Panc1 (cell line): ENCODE data around the gene LDB2. TPM values are rescaled to one million over a fixed set of nuclear protein-coding genes. Genes with fewer than 3 reads are reported as not detected.

Source experiments
- ATAC-seq: fragments of 200-7000 bp; cut with Tn5 transposase; 2 replicates; pipeline ENCODE4 v1.9.1; 2020; ENCODE audit warnings: mild to moderate bottlenecking, moderate library complexity
- BruUV-seq: library from RNA; stranded (reverse); fragments of 400-500 nt; replicated peaks from 2 replicates; lab custom pipeline; 2021; lab: Mats Ljungman, UMichigan
- CTCF ChIA-PET: fragments of 300-600 bp; sonication (Branson Sonifier 250); formaldehyde crosslinking; loops from one replicate; lab custom pipeline; 2022; ENCODE audit warnings: antibody characterized with exemption; lab: Charles Lee
- POLR2A ChIA-PET: fragments of 300-600 bp; sonication (Branson Sonifier 250); formaldehyde crosslinking; loops from one replicate; lab custom pipeline; 2022; ENCODE audit warnings: antibody characterized with exemption; lab: Charles Lee
- DNase-seq: peaks from one replicate; pipeline ENCODE4 v3.0.0-alpha.2; 2010; ENCODE audit warnings: low read depth, low spot score
- H3K27ac ChIP-seq: 2 replicates; pipeline ENCODE4 v1.5.1; 2011; ENCODE audit warnings: mild to moderate bottlenecking, low read length, inconsistent platforms
- H3K27me3 ChIP-seq: fragments of 200-500 bp; sonication (Bioruptor generic); 2 replicates; pipeline ENCODE4 v1.6.0; 2014; ENCODE audit warnings: low read length, inconsistent platforms; ENCODE audit not compliant: control insufficient read depth, insufficient read depth
- H3K36me3 ChIP-seq: fragments of 200-500 bp; sonication (Bioruptor generic); 2 replicates; pipeline ENCODE4 v1.5.1; 2014; ENCODE audit warnings: inconsistent platforms, mild to moderate bottlenecking, low read length, moderate library complexity; ENCODE audit not compliant: control insufficient read depth, insufficient read depth
- H3K4me1 ChIP-seq: 2 replicates; pipeline ENCODE4 v1.5.1; 2011; ENCODE audit warnings: inconsistent platforms, mild to moderate bottlenecking, low read length, moderate library complexity; ENCODE audit not compliant: control insufficient read depth, insufficient read depth
- H3K4me3 ChIP-seq, 2 experiments: 2 replicates each; pipeline ENCODE4 v1.5.1; 2011 to 2012; ENCODE audit warnings: low read depth in 2 of 2, low read length in 2 of 2, mild to moderate bottlenecking in 2 of 2, inconsistent platforms in 1 of 2, moderate library complexity in 1 of 2
- H3K9me3 ChIP-seq: fragments of 200-500 bp; sonication (Bioruptor generic); 2 replicates; pipeline ENCODE4 v1.5.1; 2014; ENCODE audit warnings: low read depth, mild to moderate bottlenecking, inconsistent platforms, low read length, moderate library complexity; ENCODE audit not compliant: control insufficient read depth, insufficient read depth
- CTCF ChIP-seq: fragments of 450-650 bp; IDR thresholded peaks from 2 replicates; pipeline ENCODE4 v1.5.1; 2017; ENCODE audit warnings: mild to moderate bottlenecking
- POLR2AphosphoS5 ChIP-seq: IDR thresholded peaks from 2 replicates; pipeline ENCODE4 v1.6.1; 2012; ENCODE audit warnings: mild to moderate bottlenecking, low read depth, low read length, moderate library complexity
- REST ChIP-seq, 2 experiments: IDR thresholded peaks; 2 replicates each; pipeline ENCODE4 v1.6.1; 2011 to 2012; ENCODE audit warnings: low read depth in 2 of 2, control low read depth in 1 of 2, low read length in 1 of 2, mild to moderate bottlenecking in 1 of 2, moderate library complexity in 1 of 2; ENCODE audit not compliant: insufficient read depth in 1 of 2
- SIN3A ChIP-seq: IDR thresholded peaks from 2 replicates; pipeline ENCODE4 v1.6.1; 2012; ENCODE audit warnings: low read depth, mild to moderate bottlenecking, low read length, moderate library complexity, borderline replicate concordance; ENCODE audit not compliant: insufficient read depth
- TCF7L2 ChIP-seq: IDR thresholded peaks from 2 replicates; pipeline ENCODE4 v1.6.1; 2011; ENCODE audit warnings: mild to moderate bottlenecking, low read depth, low read length, inconsistent platforms
- in situ Hi-C: cut with HindIII; loops from 2 replicates; pipeline ENCODE4 v1.10.0; 2016; ENCODE audit warnings: low sequenced_read_pairs, low pct_unique_long_range_greater_than_20kb
- intact Hi-C: fragments of 100-400 bp; cut with micrococcal nuclease; formaldehyde crosslinking; loops from one replicate; pipeline ENCODE4 v1.10.0; 2022; ENCODE audit not compliant: unreplicated experiment
- total RNA-seq: library from RNA; stranded (reverse); gene quantifications from one replicate; pipeline ENCODE4 v1.2.1, GENCODE V29; 2021; ENCODE audit not compliant: unreplicated experiment

Gene LDB2
- total RNA-seq, 1 experiment from 2014 or later, result not detected

GRCh38 chr4:16579866-16580265 lies 318.6 kb downstream of the LDB2 start:
- TF ChIP-seq POLR2AphosphoS5 (no peak), CTCF (no peak), SIN3A (no peak), REST (IDR thresholded peaks at IDR 0.05; ENCODE audit: insufficient read depth in 1 of 2, low read depth in 2 of 2, low read length in 1 of 2) (no peak), TCF7L2 (no peak)
- ATAC-seq (no peak), DNase-seq (no peak)
- intact Hi-C loops (no loop called here), in situ Hi-C loops (no loop called here)
- Histone ChIP-seq H3K27ac (no peak overlapping the region), H3K4me1 (no peaks in the 10 kb centered on the region), H3K36me3 (no peaks in the 10 kb centered on the region), H3K27me3 (no peaks in the 10 kb centered on the region), H3K4me3 (no peak overlapping the region), H3K9me3 (no peaks in the 10 kb centered on the region)
- no TSS peak for BruUV-seq
- ChIA-PET CTCF (no interaction called here), POLR2A (no interaction called here)

- POLR2A ChIA-PET, result no interaction called here
- no peak overlapping the region for H3K27ac ChIP-seq
- DNase-seq, result no peak
- CTCF ChIA-PET, result no interaction called here
- BruUV-seq, result no TSS peak
- no peaks in the 10 kb centered on the region for H3K9me3 ChIP-seq
- no peaks in the 10 kb centered on the region for H3K4me1 ChIP-seq
- H3K4me3 ChIP-seq, result no peak overlapping the region
- no peaks in the 10 kb centered on the region for H3K27me3 ChIP-seq
- intact Hi-C loops (no loop called here), in situ Hi-C loops (no loop called here)
- H3K36me3 ChIP-seq, result no peaks in the 10 kb centered on the region
- no peak for TF ChIP-seq TCF7L2
- TF ChIP-seq SIN3A, result no peak
- TF ChIP-seq POLR2AphosphoS5, result no peak
- TF ChIP-seq CTCF, result no peak
- TF ChIP-seq REST (IDR thresholded peaks at IDR 0.05; ENCODE audit: insufficient read depth in 1 of 2, low read depth in 2 of 2, low read length in 1 of 2), result no peak
- no peak for ATAC-seq
These were observed 321.3 kb downstream of the LDB2 start for GRCh38 chr4:16577177-16577576.
